Small intestine (tissue), 7 donors: Measurements from ENCODE around the gene PXDN. TPM values are rescaled to one million over a fixed set of nuclear protein-coding genes. Genes with fewer than 3 reads are reported as not detected.
"Not testable (repeated sequence)": the region's sequence is repeated elsewhere in the genome, so short reads cannot be mapped to it uniquely, and the experiment has no call there.

Experiments
- DNase-seq, 2 donors: peaks; one replicate each; pipeline versions ENCODE4 v3.0.0 to v3.0.0-alpha.2; 2013
- FAIRE-seq: peaks from 2 replicates; lab custom pipeline; 2012; peaks lifted over from hg19 to GRCh38; lab: Jason Lieb, UNC
- H3K27ac ChIP-seq, 3 donors: one replicate each; pipeline ENCODE4 v1.5.1; 2013; ENCODE audit warnings: low read length in 2 of 3, mild to moderate bottlenecking in 2 of 3, control low read depth in 1 of 3, inconsistent platforms in 1 of 3, low read depth in 1 of 3, moderate library complexity in 1 of 3
- H3K27me3 ChIP-seq, 3 donors: one replicate each; pipeline ENCODE4 v1.6.1; 2013; ENCODE audit warnings: low read length in 3 of 3, inconsistent platforms in 1 of 3; ENCODE audit not compliant: control insufficient read depth in 3 of 3, insufficient read depth in 3 of 3
- H3K36me3 ChIP-seq, 3 donors: one replicate each; pipeline ENCODE4 v1.6.1; 2013; ENCODE audit warnings: low read length in 3 of 3, inconsistent platforms in 1 of 3, low read depth in 1 of 3, mild to moderate bottlenecking in 1 of 3, moderate library complexity in 1 of 3; ENCODE audit not compliant: control insufficient read depth in 3 of 3, insufficient read depth in 2 of 3
- H3K4me1 ChIP-seq, 3 donors: one replicate each; pipeline ENCODE4 v1.6.1; 2013; ENCODE audit warnings: low read length in 2 of 3, inconsistent platforms in 1 of 3, low read depth in 1 of 3, mild to moderate bottlenecking in 1 of 3, moderate library complexity in 1 of 3; ENCODE audit not compliant: control insufficient read depth in 3 of 3, insufficient read depth in 2 of 3
- H3K4me3 ChIP-seq, 3 donors: one replicate each; pipeline ENCODE4 v1.5.1; 2013; ENCODE audit warnings: low read length in 3 of 3, control low read depth in 1 of 3, inconsistent platforms in 1 of 3, low read depth in 1 of 3, mild to moderate bottlenecking in 1 of 3, moderate library complexity in 1 of 3
- H3K9me3 ChIP-seq, 2 donors: one replicate each; pipeline ENCODE4 v1.6.1; 2013; ENCODE audit warnings: low read depth in 1 of 2, low read length in 1 of 2; ENCODE audit not compliant: control insufficient read depth in 2 of 2, insufficient read depth in 1 of 2
- WGBS, 3 donors: extraction: QIAGEN DNeasy Blood & Tissue Kit; methylation state at CpG; one replicate each; pipeline ENCODE4 v1.1.7; 2013; 5-methylcytosine and 5-hydroxymethylcytosine counted together
- polyA plus RNA-seq, 4 donors: library from polyadenylated mRNA; stranded (reverse) in 3 of 4; unstranded in 1 of 4; fragments of 200-250 nt in 3 of 4; fragments of 120-200 nt in 1 of 4; gene quantifications; one replicate each; pipeline versions ENCODE4 v1.2.1 to v1.2.3, GENCODE V29; 2013
- donor health status: healthy with polysubstance abuse.
- donor health status: control.
- donor health status: control.
- donor health status: Bipolar disorder and iron deficiency.
- donor health status: healthy.

Gene PXDN
- polyA plus RNA-seq, 4 donors: 0.81 to 38.9 (median 6.6) TPM

GRCh38 chr2:1738163-1738562 is 6.2 kb downstream of the PXDN start:
- Histone ChIP-seq H3K9me3 (peaks cover 0 to 8% of the 10 kb centered on the region in 2 donors), H3K27ac (no peak overlapping the region), H3K36me3 (peaks cover 0 to 3% (median 0%) of the 10 kb centered on the region in 3 donors), H3K4me1 (no peaks in the 10 kb centered on the region), H3K4me3 (no peak overlapping the region), H3K27me3 (peaks cover 1 to 15% (median 2%) of the 10 kb centered on the region in 3 donors)
- DNase-seq: no peak
- WGBS, 3 donors: 77 to 79% (median 79%) methylated on average over 7 of the region's 7 CpGs
- FAIRE-seq: no peak

GRCh38 chr2:1736997-1737480 is 7.3 kb downstream of the PXDN start:
- H3K27ac ChIP-seq: peak overlapping the region in 1 of 3 donors; percentile 66
- FAIRE-seq: no peak
- 68 to 81% (median 76%) methylated on average over 17 of the region's 17 CpGs for WGBS, 3 donors
- H3K4me1 ChIP-seq: peaks cover 0 to 2% (median 0%) of the 10 kb centered on the region in 3 donors
- H3K36me3 ChIP-seq: peaks cover 0 to 3% (median 0%) of the 10 kb centered on the region in 3 donors
- H3K9me3 ChIP-seq: peaks cover 0 to 8% of the 10 kb centered on the region in 2 donors
- peaks cover 0 to 4% (median 2%) of the 10 kb centered on the region in 3 donors for H3K27me3 ChIP-seq
- H3K4me3 ChIP-seq: no peak overlapping the region
- no peak for DNase-seq

DNA sequence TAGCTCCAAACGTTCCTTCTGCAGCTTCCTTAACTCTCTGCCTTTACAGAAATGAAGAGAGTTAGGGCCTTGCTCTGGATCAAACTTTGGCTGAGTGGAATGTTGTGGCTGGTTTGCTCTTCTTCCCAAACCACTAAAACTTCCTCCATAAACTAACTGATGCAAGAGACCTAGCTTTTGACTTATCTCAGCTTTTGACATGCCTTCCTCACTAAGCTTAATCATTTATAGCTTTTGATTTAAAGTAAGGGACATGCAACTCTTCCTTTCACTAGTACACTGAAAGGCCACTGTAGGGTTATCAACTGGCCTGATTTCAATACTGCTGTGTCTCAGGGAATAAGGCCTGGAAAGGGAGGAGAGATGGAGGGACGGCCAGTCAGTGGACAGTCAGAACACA is 8.3 kb downstream of the PXDN start:
- no peak for FAIRE-seq
- Histone ChIP-seq H3K36me3 (no peaks in the 10 kb centered on the region), H3K27ac (peak overlapping the region in 1 of 3 donors; percentile 27), H3K4me1 (peaks cover 0 to 5% (median 0%) of the 10 kb centered on the region in 3 donors), H3K9me3 (peaks cover 0 to 8% of the 10 kb centered on the region in 2 donors), H3K27me3 (no peaks in the 10 kb centered on the region), H3K4me3 (no peak overlapping the region)
- DNase-seq: no peak
- WGBS, 3 donors: 52 to 64% (median 62%) methylated on average over 2 of the region's 2 CpGs

- peaks cover 0 to 14% (median 0%) of the 10 kb centered on the region in 3 donors for H3K4me1 ChIP-seq
- not testable (repeated sequence) for H3K27ac ChIP-seq, H3K36me3 ChIP-seq, H3K9me3 ChIP-seq, FAIRE-seq, H3K4me3 ChIP-seq, DNase-seq, H3K27me3 ChIP-seq
- WGBS, 3 donors: 92 to 94% (median 93%) methylated on average over 19 of the region's 19 CpGs
These were observed 11.0 kb downstream of the PXDN start for GRCh38 chr2:1733298-1733697.

- FAIRE-seq (no peak), DNase-seq (no peak)
- H3K4me3 ChIP-seq: no peak overlapping the region
- H3K4me1 ChIP-seq: peaks cover 0 to 14% (median 0%) of the 10 kb centered on the region in 3 donors
- H3K27me3 ChIP-seq: no peaks in the 10 kb centered on the region
- 47 to 59% (median 53%) methylated on average over 10 of the region's 10 CpGs for WGBS, 3 donors
- no peaks in the 10 kb centered on the region for H3K36me3 ChIP-seq
- H3K9me3 ChIP-seq: peaks cover 0 to 8% of the 10 kb centered on the region in 2 donors
- H3K27ac ChIP-seq: peak overlapping the region in 2 of 3 donors; percentile 23 to 69
These were observed 12.1 kb downstream of the PXDN start for GRCh38 chr2:1731963-1732768.

GRCh38 chr2:1731447-1731962 is 12.8 kb downstream of the PXDN start:
- DNase-seq (no peak), FAIRE-seq (no peak)
- Histone ChIP-seq H3K36me3 (no peaks in the 10 kb centered on the region), H3K4me1 (peaks cover 0 to 14% (median 0%) of the 10 kb centered on the region in 3 donors), H3K27ac (peak overlapping the region in 2 of 3 donors; percentile 23 to 91), H3K4me3 (no peak overlapping the region), H3K27me3 (no peaks in the 10 kb centered on the region), H3K9me3 (peaks cover 0 to 8% of the 10 kb centered on the region in 2 donors)
- 61 to 77% (median 73%) methylated on average over 8 of the region's 8 CpGs for WGBS, 3 donors

DNA sequence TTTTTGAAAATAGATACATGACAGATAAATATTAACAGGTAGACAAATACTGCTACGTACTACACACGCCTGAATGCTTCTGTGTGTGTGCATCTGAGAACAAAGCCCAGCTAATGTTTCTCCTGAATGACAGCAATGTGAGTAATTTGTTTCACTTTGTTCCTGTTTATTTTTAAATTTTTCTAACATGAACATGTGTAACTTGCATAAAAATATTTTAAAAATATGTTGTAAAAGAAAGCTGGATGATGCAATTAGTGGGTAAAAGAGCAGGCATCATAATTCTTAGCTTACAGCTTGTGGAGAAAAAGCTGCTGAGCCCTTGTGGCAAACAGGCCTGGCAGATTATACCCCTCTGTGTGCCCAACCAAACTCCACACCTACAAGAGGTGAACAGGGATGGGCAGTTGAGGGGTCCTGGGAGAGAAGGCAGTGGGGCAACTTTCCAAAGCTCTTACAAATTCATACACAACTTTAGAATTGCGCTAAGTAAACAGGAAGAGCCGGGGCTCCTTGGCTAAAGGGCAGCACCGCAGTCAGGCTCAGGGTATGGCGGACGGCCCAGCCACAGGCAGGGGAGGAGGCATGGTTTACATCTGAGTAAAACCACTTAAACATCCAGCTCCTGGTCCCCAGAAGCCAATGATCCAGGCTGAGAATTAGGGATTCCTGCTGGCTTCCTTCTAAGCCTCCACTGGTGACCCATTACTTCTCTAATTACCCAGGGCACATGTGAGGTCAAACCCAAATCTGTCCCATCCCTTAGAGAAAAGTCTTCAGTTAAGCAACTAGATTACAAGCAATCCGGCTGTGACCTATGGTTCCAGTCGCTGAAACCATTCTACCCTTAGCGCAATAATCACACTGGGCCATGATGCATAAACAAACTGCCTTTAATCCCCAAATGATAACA is 14.0 kb downstream of the PXDN start:
- no peaks in the 10 kb centered on the region for H3K27me3 ChIP-seq
- peaks cover 0 to 14% (median 0%) of the 10 kb centered on the region in 3 donors for H3K4me1 ChIP-seq
- H3K36me3 ChIP-seq: no peaks in the 10 kb centered on the region
- no peak for FAIRE-seq
- DNase-seq: no peak
- peak overlapping the region in 2 of 3 donors; percentile 35 to 91 for H3K27ac ChIP-seq
- peaks cover 0 to under 1% of the 10 kb centered on the region in 2 donors for H3K9me3 ChIP-seq
- H3K4me3 ChIP-seq: no peak overlapping the region
- WGBS, 3 donors: 42 to 69% (median 51%) methylated on average over 10 of the region's 10 CpGs

DNA sequence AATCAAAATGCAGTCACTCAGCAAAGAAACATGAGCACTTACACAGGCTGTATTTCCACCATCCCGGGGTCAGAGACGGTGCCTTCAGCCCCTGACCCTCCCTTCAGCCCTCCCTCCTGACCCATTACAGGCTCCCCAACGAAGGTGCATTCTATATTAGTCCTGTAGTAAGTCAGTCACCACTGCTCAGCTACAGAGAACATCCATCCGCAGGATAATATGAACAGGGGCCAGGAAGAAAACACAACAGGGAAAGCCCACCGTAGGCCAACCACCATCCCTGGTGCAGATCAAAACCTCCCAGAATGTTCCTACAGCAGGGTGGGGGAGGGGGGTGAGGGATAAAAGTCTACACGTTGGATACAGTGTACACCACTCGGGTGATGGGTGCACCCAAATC is 15.1 kb downstream of the PXDN start:
- 57 to 66% (median 61%) methylated on average over 7 of the region's 7 CpGs for WGBS, 3 donors
- Histone ChIP-seq H3K4me1 (peaks cover 0 to 14% (median 0%) of the 10 kb centered on the region in 3 donors), H3K4me3 (no peak overlapping the region), H3K36me3 (no peaks in the 10 kb centered on the region), H3K27ac (peak overlapping the region in 1 of 3 donors; percentile 53), H3K9me3 (no peaks in the 10 kb centered on the region), H3K27me3 (no peaks in the 10 kb centered on the region)
- no peak for FAIRE-seq
- DNase-seq: no peak
